Purkinje cell (primary cell): ENCODE results near the gene SYF2. TPM values are rescaled to one million over a fixed set of nuclear protein-coding genes. Genes with fewer than 3 reads are reported as not detected.

Source experiments
- polyA plus RNA-seq: library from polyadenylated mRNA; unstranded; fragments of >200 nt; fragmentation: Nextera tagmentation; gene quantifications from 2 replicates; pipeline ENCODE4 v1.2.1, GENCODE V29; 2014

SYF2 gene
- polyA plus RNA-seq: 56.6 and 64.8 TPM in 2 replicates

DNA sequence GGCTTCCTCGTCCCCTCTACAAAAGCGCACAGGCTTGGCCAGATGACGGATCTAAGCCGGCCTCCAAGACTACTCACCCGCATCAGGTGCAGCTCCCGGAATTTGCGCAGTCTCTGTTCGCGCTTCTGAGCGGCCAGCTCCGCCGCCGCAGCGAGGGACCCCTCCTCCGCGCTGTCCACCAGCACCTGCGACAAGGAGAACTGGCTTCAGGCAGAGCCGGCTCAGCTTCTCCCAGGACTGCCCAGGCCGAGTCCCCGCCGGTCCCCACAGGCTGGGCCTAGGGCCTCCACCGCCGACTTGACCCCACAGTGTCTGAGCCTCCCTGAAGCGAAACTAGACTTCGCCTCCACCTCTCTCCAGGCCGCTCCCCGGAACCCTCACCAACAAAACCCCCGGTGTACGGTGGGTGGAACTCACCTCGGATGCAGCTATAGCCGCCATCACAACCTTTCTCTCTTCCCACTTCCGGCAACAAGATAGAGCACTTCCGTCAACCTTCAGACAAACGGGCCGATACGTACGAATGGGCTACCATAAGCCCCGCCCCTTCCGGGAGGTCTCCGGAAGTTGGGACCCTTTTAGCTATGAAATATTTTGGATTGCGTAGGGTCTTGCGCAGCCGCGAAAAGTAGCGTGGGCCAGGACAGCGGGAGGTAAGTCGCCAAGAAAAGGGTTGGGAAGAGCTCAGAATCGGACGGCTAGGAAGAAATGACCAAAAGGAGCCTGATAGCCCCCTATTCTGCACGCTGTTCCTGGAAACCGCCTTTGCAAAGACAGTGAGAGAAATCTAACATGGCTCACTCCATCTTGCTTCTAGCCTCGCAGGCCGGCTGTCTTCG is at the start of gene SYF2:
SYF2 (minus strand) TSS at position 476 of the 839 bp plus-strand sequence; CDS start at position 441, 35 bp downstream.

GRCh38 chr1:25272238-25272637 is 39.9 kb upstream of the SYF2 start, which contains the start of gene RHD:
Gene RHD (plus strand): TSS chr1:25272509. CDS start chr1:25272548, 39 bp downstream.

DNA sequence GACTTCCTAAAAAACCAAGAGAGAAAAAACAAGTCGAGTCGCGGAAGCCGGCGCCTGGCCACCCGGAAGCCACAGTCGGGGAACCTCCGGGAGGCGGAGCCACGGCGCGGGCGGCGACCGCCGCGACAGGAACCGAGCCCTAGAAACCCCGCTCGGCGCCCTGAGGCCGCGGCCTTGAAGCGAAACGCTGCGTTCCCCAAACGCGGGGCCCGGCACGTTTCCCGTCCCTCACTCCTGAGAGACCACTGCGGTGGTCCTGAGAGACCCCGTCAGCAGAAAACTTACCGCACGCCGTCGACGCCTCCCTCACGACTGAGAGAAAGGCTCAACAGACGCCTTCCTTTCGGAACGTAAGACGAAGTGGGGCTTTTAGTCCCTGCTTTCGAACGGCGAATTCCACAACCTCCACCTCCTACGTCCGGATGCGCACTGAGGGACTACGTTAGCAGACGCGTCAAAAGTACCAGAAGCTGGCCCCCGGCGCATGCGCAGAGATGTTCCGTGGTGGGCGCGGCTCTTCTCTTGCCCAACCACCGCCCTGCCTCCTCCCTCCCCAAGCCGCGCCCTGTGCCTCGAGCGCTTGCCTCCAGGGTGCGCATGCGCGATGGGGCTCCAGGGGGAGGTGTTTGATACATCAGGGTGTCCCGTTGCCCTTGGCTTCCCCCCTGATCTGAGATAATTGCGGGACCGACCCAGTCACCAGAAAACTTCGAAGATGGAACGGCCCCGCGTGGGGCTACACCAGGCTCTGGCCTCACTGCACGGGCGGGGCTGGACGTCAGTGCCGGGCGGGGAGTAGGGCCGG is 14.9 kb upstream of the SYF2 start, which contains the start of gene RSRP1:
RSRP1 (minus strand) TSS at position 431 of the 805 bp plus-strand sequence. CDS start 491 bp downstream, outside the sequence.

Other genes with a start within 250 kb of the SYF2 start
- gene RSRP1, start 15.0 kb upstream of the SYF2 start, polyA plus RNA-seq: 65.5 and 77.5 TPM in 2 replicates
- 0.74 TPM in 1 of 2 replicates, not detected in the other for gene RHD, start 40.0 kb upstream of the SYF2 start, polyA plus RNA-seq
- gene TMEM50A, start 105.8 kb upstream of the SYF2 start, polyA plus RNA-seq: 83.5 and 104 TPM in 2 replicates
- 1.6 and 2.1 TPM in 2 replicates for gene RHCE, start 188.3 kb upstream of the SYF2 start, polyA plus RNA-seq
- 8.3 and 11.9 TPM in 2 replicates for gene MACO1, start 198.4 kb upstream of the SYF2 start, polyA plus RNA-seq